Superior temporal gyrus (tissue), 1 donor: ENCODE data around the gene MINDY1.

Experiments used
- DNase-seq: peaks from one replicate; pipeline ENCODE4 v3.0.0-alpha.2; 2016; ENCODE audit errors: extremely low spot score

MINDY1 gene

DNA sequence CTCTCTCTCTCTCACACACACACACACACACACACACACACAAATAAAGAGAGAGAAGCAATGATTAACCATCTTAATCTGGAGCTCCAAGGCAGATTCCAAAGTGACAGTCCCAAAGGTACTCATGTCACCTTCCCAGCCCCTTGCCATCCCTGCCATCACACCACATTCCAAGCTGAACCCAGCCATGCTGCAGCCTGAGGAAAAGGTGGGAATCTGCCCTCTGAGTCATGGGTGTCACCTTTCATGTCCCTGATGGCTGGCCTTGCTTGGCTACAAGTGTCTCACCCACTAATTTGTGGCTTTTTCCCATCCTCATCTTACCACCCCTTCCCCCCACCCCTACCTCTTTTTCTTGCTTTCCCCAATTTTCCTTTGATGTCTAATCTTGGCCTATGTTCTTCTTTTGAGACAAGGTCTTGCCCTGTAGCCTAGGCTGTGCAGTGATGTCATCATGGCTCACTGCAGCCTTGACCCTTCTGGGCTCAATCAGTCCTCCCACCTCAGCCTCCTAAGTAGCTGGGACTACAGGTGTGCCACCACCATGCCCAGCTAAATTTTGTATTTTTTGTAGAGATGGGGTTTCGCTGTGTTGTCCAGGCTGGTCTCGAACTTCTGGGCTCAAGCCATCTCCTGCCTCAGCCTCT, 21.4 kb downstream of the MINDY1 start:
- DNase-seq, result no peak

GRCh38 chr1:150981805-150982712, 24.6 kb downstream of the MINDY1 start, which contains the start of gene ANXA9:
Gene ANXA9 (plus strand): TSS chr1:150982292. CDS start chr1:150983106, 814 bp downstream.
- no peak for DNase-seq

GRCh38 chr1:150981177-150981804, 25.4 kb downstream of the MINDY1 start:
- no peak for DNase-seq

- peak; percentile 98 for DNase-seq
Observed at GRCh38 chr1:150979092-150980056, 27.3 kb downstream of the MINDY1 start.

DNA sequence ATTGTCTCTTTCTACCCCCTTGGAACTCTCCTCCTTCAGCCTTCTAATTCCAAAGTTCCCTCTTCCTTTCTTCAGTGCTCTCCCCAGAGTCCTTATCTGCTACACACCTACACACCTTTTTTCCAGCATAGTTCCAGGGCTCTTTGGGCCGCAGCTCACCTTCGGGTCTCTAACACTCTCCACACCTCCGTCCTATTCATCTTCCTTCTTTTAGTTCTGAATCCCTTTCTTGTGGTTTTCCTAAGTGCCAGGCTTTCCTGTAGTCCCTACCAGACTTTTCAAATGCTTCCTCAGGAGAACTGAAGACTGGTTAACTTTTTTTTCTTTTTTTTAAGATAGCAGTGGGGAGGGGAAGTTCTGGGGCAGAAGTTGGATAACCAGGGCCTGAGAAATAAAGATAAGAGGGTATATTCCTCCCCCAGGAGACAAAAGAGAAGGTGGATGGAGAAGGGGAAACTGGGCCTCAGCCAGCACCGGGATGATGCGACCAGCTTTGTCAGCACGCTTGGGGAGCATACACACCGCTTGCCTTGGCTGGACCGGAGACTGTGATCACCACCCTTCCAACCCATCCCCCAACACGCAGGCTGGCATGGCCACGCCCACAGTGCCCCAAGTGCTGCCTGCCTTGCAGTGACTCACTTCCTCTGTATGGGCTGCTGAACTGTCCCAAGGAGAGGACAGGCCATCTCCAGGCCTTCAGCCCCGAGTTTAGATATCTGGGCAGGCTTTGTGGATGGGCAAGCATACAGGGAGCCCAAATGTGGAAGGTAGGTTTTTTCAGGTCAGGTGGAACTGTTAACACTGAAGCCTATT, 29.6 kb downstream of the MINDY1 start:
- DNase-seq, result peak; percentile 80

DNA sequence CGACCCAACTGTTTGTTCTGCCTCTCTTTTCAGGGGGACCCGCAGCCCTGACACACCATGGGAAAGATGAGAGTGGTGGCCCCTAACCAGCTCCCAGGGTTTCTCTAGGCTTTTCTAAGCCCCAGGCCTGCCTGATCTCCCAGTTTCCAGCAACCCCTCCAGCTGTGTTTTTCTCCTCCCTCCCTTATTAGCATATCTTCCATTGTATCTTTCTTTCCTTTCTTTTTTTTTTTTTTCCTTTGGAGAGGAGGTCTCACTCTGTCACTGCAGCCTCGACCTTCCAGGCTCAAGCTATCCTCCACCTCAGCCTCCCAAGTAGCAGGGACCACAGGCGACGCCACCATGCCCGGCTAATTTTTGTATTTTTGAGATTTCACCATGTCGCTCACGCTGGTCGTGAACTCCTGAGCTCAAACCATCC, 30.3 kb downstream of the MINDY1 start:
- no peak for DNase-seq

- peak; percentile 60 for DNase-seq
Observed at GRCh38 chr1:150974580-150975478, 31.9 kb downstream of the MINDY1 start, which contains the start of gene CERS2. Gene CERS2 (minus strand): TSS chr1:150974835. CDS start chr1:150969090, 5,745 bp downstream.

DNA sequence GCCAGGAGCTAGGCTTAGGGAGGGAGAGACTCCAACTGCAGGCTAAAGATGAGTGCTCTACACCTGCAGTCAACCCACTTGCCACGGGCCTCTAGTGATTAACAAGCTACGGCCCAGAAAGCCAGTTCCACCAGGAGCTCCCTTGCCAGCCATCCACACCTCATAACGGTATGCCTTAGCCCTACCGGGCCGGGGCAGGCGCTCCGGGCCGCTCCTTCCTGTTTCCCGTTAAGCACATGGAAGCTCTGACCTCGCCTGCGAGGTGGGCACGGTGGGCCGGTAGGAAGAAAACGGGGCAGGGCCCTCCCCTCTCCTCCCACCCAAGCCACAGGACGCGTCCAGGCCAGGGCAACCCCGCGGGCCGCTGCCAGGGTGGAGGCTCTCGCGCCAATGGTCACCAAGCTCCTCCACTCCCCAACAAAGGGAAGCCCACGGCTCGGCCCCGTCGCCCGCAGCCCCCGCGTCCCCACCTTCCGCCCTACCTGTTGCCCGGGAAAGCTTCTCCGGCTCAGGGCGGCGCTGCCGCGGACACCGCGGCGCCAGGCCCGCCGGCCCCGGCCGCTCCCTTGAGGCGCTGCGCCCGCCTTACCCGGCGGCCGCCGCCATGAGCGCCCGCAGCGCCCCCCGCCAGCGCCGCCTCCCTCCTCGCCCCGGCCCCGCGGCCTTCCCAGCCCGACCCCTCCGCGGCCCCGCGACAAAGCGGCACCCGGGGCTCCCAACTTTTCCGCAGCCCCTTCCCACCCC, 32.7 kb downstream of the MINDY1 start:
- DNase-seq, result no peak

- no peak for DNase-seq
Observed at GRCh38 chr1:150973258-150973835, 33.4 kb downstream of the MINDY1 start.

DNA sequence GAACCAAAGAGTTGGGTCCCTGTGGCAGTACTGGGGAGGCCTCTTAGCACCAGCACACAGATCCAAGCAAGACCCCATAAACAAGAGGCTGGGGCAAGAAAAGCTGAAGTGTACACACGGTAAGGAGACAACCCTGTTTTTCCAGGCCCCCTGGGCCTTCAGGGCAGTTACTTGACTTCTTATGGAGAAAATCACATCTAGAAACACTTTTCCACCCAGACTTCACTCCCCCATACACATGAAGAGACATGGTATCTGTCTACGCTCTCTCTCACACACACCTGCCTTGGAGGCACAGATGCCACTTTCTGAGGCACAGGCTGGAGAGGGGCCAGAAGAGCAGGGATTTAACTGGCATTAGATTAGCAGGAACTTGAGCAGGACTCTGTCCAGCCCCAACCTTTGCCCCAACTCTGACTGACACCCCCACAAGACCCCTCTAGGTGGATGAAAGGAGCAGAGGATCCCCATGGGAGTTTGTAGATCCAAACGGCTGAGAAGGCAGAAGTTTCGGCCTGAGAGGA, 34.2 kb downstream of the MINDY1 start:
- DNase-seq, result no peak

DNA sequence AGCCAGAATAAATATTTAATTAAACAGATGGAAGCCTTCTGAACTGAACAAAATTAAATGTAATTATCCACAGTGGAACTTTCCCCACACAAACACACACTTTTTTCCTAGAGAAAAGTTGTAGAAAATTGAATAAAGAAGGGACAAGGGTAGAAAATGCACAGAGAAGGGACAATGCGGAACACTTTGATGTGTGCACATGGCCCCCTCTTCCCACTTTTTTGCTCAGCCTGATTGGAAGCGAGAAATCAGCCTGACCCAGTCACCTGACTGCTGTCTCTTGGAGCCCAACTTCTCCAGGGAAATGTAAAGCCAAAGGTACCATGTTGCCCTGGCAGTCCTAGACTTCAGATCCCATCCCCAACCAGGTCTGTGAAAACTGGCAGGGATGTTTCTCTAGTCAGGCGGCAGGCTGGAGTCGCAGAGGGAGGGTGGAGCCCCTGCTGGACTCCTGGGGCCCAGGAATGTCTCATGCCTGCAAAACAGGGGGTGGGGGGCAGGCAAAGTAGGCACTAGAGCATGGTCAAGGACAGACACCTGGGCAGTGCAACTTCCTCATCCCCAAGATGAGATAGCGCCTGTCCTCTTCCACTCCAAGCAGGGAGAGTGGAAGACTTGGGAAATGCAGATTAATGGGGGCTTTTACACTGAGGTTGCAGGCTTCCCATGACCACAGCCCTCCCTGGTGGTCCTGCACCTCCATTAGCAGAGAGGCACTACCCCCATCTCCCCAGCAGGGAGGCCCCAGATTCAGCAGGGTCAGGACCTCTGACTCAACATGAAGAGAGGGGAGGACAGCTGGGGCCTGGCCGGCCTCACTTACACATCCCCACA, 34.9 kb downstream of the MINDY1 start:
- DNase-seq, result no peak

- DNase-seq, result no peak
Observed at GRCh38 chr1:150970808-150971582, 35.7 kb downstream of the MINDY1 start.

GRCh38 chr1:150969626-150970025, 37.1 kb downstream of the MINDY1 start:
- no peak for DNase-seq

- DNase-seq, result peak; percentile 82
Observed at GRCh38 chr1:150968491-150968890, 38.2 kb downstream of the MINDY1 start.

DNA sequence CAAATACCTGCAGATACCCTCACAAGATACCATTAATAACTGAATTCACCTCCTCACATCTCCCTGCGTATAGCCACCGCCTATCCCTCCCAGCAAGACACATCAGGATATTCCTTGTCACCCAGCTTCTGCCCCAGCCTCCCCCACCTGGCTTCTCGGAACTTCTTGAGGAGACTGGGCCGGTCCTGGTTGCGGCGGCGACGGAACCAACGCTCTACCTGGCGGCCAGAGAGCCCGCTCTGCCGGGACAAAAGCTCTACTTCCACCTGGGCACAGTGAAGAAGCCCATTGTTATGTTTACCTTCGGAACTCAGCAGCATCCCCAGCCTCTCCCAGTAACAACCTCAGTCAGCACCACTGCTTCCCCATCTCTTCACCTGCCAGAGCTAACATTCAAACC, 38.8 kb downstream of the MINDY1 start:
- DNase-seq, result no peak

- peak; percentile 56 for DNase-seq
Observed at GRCh38 chr1:150966011-150966410, 40.7 kb downstream of the MINDY1 start.
